Measurements from ENCODE around the gene KCNK6. TPM values are rescaled to one million over a fixed set of nuclear protein-coding genes. Genes with fewer than 3 reads are reported as not detected.
A peak's percentile ranks its signal among the peaks of the same experiment; 100 is the strongest.

KCNK6 gene
- total RNA-seq, 1 experiment from 2014 or later = 6.5 TPM

- H3K4me1 Mint-ChIP-seq = peaks cover 9 to 14% of the 10 kb centered on the region in 2 experiments
- no peak for DNase-seq
- H3K27ac Mint-ChIP-seq = no peak overlapping the region
- H3K27ac ChIP-seq (ENCODE audit: insufficient read length, low read depth, low read length) = no peak overlapping the region
- no peak overlapping the region for H2BK120ac ChIP-seq (ENCODE audit: low read depth, low read length, poor library complexity, severe bottlenecking)
- no peaks in the 10 kb centered on the region for H3K9me3 Mint-ChIP-seq
- H2BK20ac ChIP-seq (ENCODE audit: low read depth, low read length, poor library complexity, severe bottlenecking) = no peak overlapping the region
- H3K4me1 ChIP-seq (ENCODE audit: insufficient read depth, low read length) = no peaks in the 10 kb centered on the region; the same call in 1 of the 2 replicates
- no peak overlapping the region for H3K14ac ChIP-seq (ENCODE audit: insufficient read depth, low read length)
- no peak overlapping the region for H2BK5ac ChIP-seq (ENCODE audit: insufficient read length, low read length)
- no peak overlapping the region for H2AFZ ChIP-seq (ENCODE audit: low read length)
- H4K8ac ChIP-seq (replicated peaks; ENCODE audit: insufficient read length, low read depth, low read length) = no peak overlapping the region
- H3K18ac ChIP-seq (ENCODE audit: insufficient read length, low read depth, low read length) = no peak overlapping the region
- H3K23ac ChIP-seq (ENCODE audit: insufficient read length, low read depth, low read length) = no peak overlapping the region
- no peak overlapping the region for H2AK5ac ChIP-seq (ENCODE audit: insufficient read length, low read length)
- H2BK12ac ChIP-seq (ENCODE audit: insufficient read length, low read depth, low read length) = no peak overlapping the region
- H3K9me3 ChIP-seq (ENCODE audit: control insufficient read depth, low read depth, low read length) = no peaks in the 10 kb centered on the region
- no peak overlapping the region for H3K9ac ChIP-seq (ENCODE audit: extremely low read depth, insufficient read length, low read length)
- no peaks in the 10 kb centered on the region for H4K20me1 ChIP-seq (ENCODE audit: control insufficient read depth, insufficient read depth, insufficient read length)
- no CpG with 5 or more reads among the region's 2 CpGs for WGBS (ENCODE audit: extremely low coverage, insufficient read length, low lambda C conversion rate)
- H3K27me3 Mint-ChIP-seq (ENCODE audit: low read depth) = no peaks in the 10 kb centered on the region
- no peak overlapping the region for H4K91ac ChIP-seq (ENCODE audit: insufficient read length, low read depth, low read length)
- no peak overlapping the region for H3K56ac ChIP-seq (ENCODE audit: insufficient read length, low read depth, low read length)
- no peak overlapping the region for H4K5ac ChIP-seq (ENCODE audit: insufficient read length, low read depth, low read length)
- H3K79me2 ChIP-seq (ENCODE audit: insufficient read depth, low read length) = no peaks in the 10 kb centered on the region
- H3T11ph ChIP-seq (ENCODE audit: low read length) = no peak overlapping the region
- peaks cover 3 to 22% (median 8%) of the 10 kb centered on the region in 3 experiments; a peak in 6 of 7 replicates for H3K36me3 Mint-ChIP-seq (ENCODE audit: insufficient read depth in 1 of 3, low read depth in 3 of 3)
- H3K4ac ChIP-seq (ENCODE audit: low read depth, low read length) = no peak overlapping the region
- no peaks in the 10 kb centered on the region for H3K79me1 ChIP-seq (ENCODE audit: insufficient read depth, low read depth, low read length, poor library complexity, severe bottlenecking)
- H3K27me3 ChIP-seq (ENCODE audit: insufficient read depth, low read length) = no peaks in the 10 kb centered on the region
- H2BK15ac ChIP-seq (ENCODE audit: low read depth, low read length) = no peak overlapping the region
- TF ChIP-seq, protein P1, sequence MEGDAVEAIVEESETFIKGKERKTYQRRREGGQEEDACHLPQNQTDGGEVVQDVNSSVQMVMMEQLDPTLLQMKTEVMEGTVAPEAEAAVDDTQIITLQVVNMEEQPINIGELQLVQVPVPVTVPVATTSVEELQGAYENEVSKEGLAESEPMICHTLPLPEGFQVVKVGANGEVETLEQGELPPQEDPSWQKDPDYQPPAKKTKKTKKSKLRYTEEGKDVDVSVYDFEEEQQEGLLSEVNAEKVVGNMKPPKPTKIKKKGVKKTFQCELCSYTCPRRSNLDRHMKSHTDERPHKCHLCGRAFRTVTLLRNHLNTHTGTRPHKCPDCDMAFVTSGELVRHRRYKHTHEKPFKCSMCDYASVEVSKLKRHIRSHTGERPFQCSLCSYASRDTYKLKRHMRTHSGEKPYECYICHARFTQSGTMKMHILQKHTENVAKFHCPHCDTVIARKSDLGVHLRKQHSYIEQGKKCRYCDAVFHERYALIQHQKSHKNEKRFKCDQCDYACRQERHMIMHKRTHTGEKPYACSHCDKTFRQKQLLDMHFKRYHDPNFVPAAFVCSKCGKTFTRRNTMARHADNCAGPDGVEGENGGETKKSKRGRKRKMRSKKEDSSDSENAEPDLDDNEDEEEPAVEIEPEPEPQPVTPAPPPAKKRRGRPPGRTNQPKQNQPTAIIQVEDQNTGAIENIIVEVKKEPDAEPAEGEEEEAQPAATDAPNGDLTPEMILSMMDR (conservative IDR thresholded peaks at IDR 0.05) = no peak
- peaks cover 2% of the 10 kb centered on the region for H3K23me2 ChIP-seq (ENCODE audit: insufficient read length, low read depth, low read length, poor library complexity, severe bottlenecking)
- no peak overlapping the region for H3K4me2 ChIP-seq (ENCODE audit: insufficient read depth, insufficient read length, low read length)
- H3K4me3 Mint-ChIP-seq = peak overlapping the region in 1 of 2 experiments; percentile 36; a peak in 1 of 5 replicates
Observed at GRCh38 chr19:38310279-38310670, 9.4 kb upstream of the KCNK6 start.

All from H9 (cell line).